Neuron (in vitro differentiated cells): ENCODE measurements around the gene CCDC60.
"Not testable (repeated sequence)": the region's sequence is repeated elsewhere in the genome, so short reads cannot be mapped to it uniquely, and the experiment has no call there.

Experiments used
- H2AFZ ChIP-seq: one replicate; pipeline ENCODE4 v1.6.1; 2013; ENCODE audit warnings: low read depth, mild to moderate bottlenecking, inconsistent platforms, low read length, moderate library complexity
- H3K27me3 ChIP-seq: one replicate; pipeline ENCODE4 v1.6.1; 2013; ENCODE audit warnings: low read length; ENCODE audit not compliant: insufficient read depth
- H3K36me3 ChIP-seq: one replicate; pipeline ENCODE4 v1.6.1; 2013; ENCODE audit warnings: low read length; ENCODE audit not compliant: insufficient read depth
- H3K4me1 ChIP-seq: one replicate; pipeline ENCODE4 v1.6.1; 2013; ENCODE audit warnings: low read length; ENCODE audit not compliant: insufficient read depth
- H3K4me3 ChIP-seq: 2 replicates; pipeline ENCODE4 v1.5.1; 2013; ENCODE audit warnings: mild to moderate bottlenecking, low read length, moderate library complexity
- H3K9me3 ChIP-seq: one replicate; pipeline ENCODE4 v1.6.1; 2013; ENCODE audit warnings: low read length

CCDC60 gene

GRCh38 chr12:119354172-119354571 lies 19.6 kb downstream of the CCDC60 start:
- no peak overlapping the region for H3K4me3 ChIP-seq
- no peaks in the 10 kb centered on the region for H3K9me3 ChIP-seq
- H3K27me3 ChIP-seq: no peaks in the 10 kb centered on the region

GRCh38 chr12:119360366-119360765 lies 25.8 kb downstream of the CCDC60 start:
- not testable (repeated sequence) for H3K9me3 ChIP-seq, H3K4me1 ChIP-seq, H3K27me3 ChIP-seq, H3K36me3 ChIP-seq, H3K4me3 ChIP-seq, H2AFZ ChIP-seq

More at GRCh38 chr12:119354172-119354571, 19.6 kb downstream of the CCDC60 start:
- H3K36me3 ChIP-seq: no peaks in the 10 kb centered on the region
- H2AFZ ChIP-seq: no peak overlapping the region
- H3K4me1 ChIP-seq: no peaks in the 10 kb centered on the region

GRCh38 chr12:119363037-119363436 lies 28.5 kb downstream of the CCDC60 start:
- Histone ChIP-seq H3K9me3 (no peaks in the 10 kb centered on the region), H3K27me3 (no peaks in the 10 kb centered on the region), H3K36me3 (no peaks in the 10 kb centered on the region), H3K4me1 (no peaks in the 10 kb centered on the region), H3K4me3 (no peak overlapping the region), H2AFZ (no peak overlapping the region)

GRCh38 chr12:119363490-119363889 lies 29.0 kb downstream of the CCDC60 start:
- Histone ChIP-seq H3K4me1 (no peaks in the 10 kb centered on the region), H2AFZ (no peak overlapping the region), H3K36me3 (no peaks in the 10 kb centered on the region), H3K9me3 (no peaks in the 10 kb centered on the region), H3K27me3 (no peaks in the 10 kb centered on the region), H3K4me3 (no peak overlapping the region)

GRCh38 chr12:119365451-119365850 lies 30.9 kb downstream of the CCDC60 start:
- Histone ChIP-seq H3K4me1 (no peaks in the 10 kb centered on the region), H3K27me3 (no peaks in the 10 kb centered on the region), H3K4me3 (no peak overlapping the region), H3K36me3 (no peaks in the 10 kb centered on the region), H2AFZ (no peak overlapping the region), H3K9me3 (no peaks in the 10 kb centered on the region)

- Histone ChIP-seq H2AFZ (no peak overlapping the region), H3K9me3 (no peaks in the 10 kb centered on the region), H3K4me1 (no peaks in the 10 kb centered on the region)
Measured at GRCh38 chr12:119366007-119366406, 31.5 kb downstream of the CCDC60 start.

GRCh38 chr12:119369161-119369560 lies 34.6 kb downstream of the CCDC60 start:
- Histone ChIP-seq H2AFZ (no peak overlapping the region), H3K36me3 (no peaks in the 10 kb centered on the region), H3K9me3 (no peaks in the 10 kb centered on the region), H3K4me1 (no peaks in the 10 kb centered on the region), H3K4me3 (no peak overlapping the region), H3K27me3 (no peaks in the 10 kb centered on the region)

More at GRCh38 chr12:119366007-119366406, 31.5 kb downstream of the CCDC60 start:
- Histone ChIP-seq H3K36me3 (no peaks in the 10 kb centered on the region), H3K4me3 (no peak overlapping the region), H3K27me3 (no peaks in the 10 kb centered on the region)

GRCh38 chr12:119369907-119370546 lies 35.5 kb downstream of the CCDC60 start:
- Histone ChIP-seq H2AFZ (no peak overlapping the region), H3K36me3 (no peaks in the 10 kb centered on the region)

GRCh38 chr12:119372540-119372939 lies 38.0 kb downstream of the CCDC60 start:
- Histone ChIP-seq H3K9me3 (no peaks in the 10 kb centered on the region), H3K27me3 (no peaks in the 10 kb centered on the region), H2AFZ (no peak overlapping the region), H3K36me3 (no peaks in the 10 kb centered on the region), H3K4me1 (no peaks in the 10 kb centered on the region), H3K4me3 (no peak overlapping the region)

More at GRCh38 chr12:119369907-119370546, 35.5 kb downstream of the CCDC60 start:
- H3K4me1 ChIP-seq: no peaks in the 10 kb centered on the region
- no peak overlapping the region for H3K4me3 ChIP-seq
- no peaks in the 10 kb centered on the region for H3K9me3 ChIP-seq
- no peaks in the 10 kb centered on the region for H3K27me3 ChIP-seq

GRCh38 chr12:119373001-119373400 lies 38.5 kb downstream of the CCDC60 start:
- H3K27me3 ChIP-seq: no peaks in the 10 kb centered on the region
- H2AFZ ChIP-seq: no peak overlapping the region
- H3K4me3 ChIP-seq: no peak overlapping the region
- no peaks in the 10 kb centered on the region for H3K4me1 ChIP-seq
- no peaks in the 10 kb centered on the region for H3K9me3 ChIP-seq
- H3K36me3 ChIP-seq: no peaks in the 10 kb centered on the region

GRCh38 chr12:119373666-119374065 lies 39.1 kb downstream of the CCDC60 start:
- Histone ChIP-seq H3K36me3 (no peaks in the 10 kb centered on the region), H2AFZ (no peak overlapping the region), H3K27me3 (no peaks in the 10 kb centered on the region), H3K9me3 (no peaks in the 10 kb centered on the region), H3K4me1 (no peaks in the 10 kb centered on the region), H3K4me3 (no peak overlapping the region)

GRCh38 chr12:119374635-119375034 lies 40.1 kb downstream of the CCDC60 start:
- Histone ChIP-seq H3K9me3 (no peaks in the 10 kb centered on the region), H3K4me1 (no peaks in the 10 kb centered on the region), H3K27me3 (no peaks in the 10 kb centered on the region), H3K4me3 (no peak overlapping the region), H3K36me3 (no peaks in the 10 kb centered on the region), H2AFZ (no peak overlapping the region)

GRCh38 chr12:119375075-119375882 lies 40.8 kb downstream of the CCDC60 start:
- no peaks in the 10 kb centered on the region for H3K36me3 ChIP-seq
- H3K4me3 ChIP-seq: no peak overlapping the region
- H3K27me3 ChIP-seq: no peaks in the 10 kb centered on the region
- H3K4me1 ChIP-seq: no peaks in the 10 kb centered on the region
- no peak overlapping the region for H2AFZ ChIP-seq
- H3K9me3 ChIP-seq: no peaks in the 10 kb centered on the region
